ENCODE measurements around the gene HTR4.

HTR4 gene

GRCh38 chr5:148445578-148445977 lies 208.7 kb downstream of the HTR4 start:
- H4K20me1 ChIP-seq (ENCODE audit: insufficient read depth, low read length) = no peaks in the 10 kb centered on the region
- H3K27me3 ChIP-seq (ENCODE audit: insufficient read depth, low read length, poor library complexity) = no peaks in the 10 kb centered on the region
- no peak overlapping the region for H3K4me3 ChIP-seq (ENCODE audit: low read depth in 1 of 2, low read length in 2 of 2)
- no peaks in the 10 kb centered on the region for H3K9me3 ChIP-seq (ENCODE audit: insufficient read depth, low read length, severe bottlenecking)
- H3K79me2 ChIP-seq (ENCODE audit: insufficient read depth, low read length) = no peaks in the 10 kb centered on the region
- no peak overlapping the region for H3K4me2 ChIP-seq (ENCODE audit: insufficient read depth, low read length)
- no peak overlapping the region for H3K27ac ChIP-seq (ENCODE audit: low read length)
- DNase-seq = no peak
- TF ChIP-seq EZH2 (IDR thresholded peaks at IDR 0.05; ENCODE audit: borderline replicate concordance, low read depth, low read length, severe bottlenecking) = no peak
- no peaks in the 10 kb centered on the region for H3K4me1 ChIP-seq (ENCODE audit: insufficient read depth, low read length)
- peaks cover 21% of the 10 kb centered on the region for H3K36me3 ChIP-seq (ENCODE audit: insufficient read depth, low read length)
- H3K9ac ChIP-seq (ENCODE audit: low read depth, low read length) = no peak overlapping the region
- H2AFZ ChIP-seq (ENCODE audit: low read depth, low read length) = no peak overlapping the region
- no peak for ATAC-seq (ENCODE audit: insufficient read depth, low read depth)

GRCh38 chr5:148443998-148444397 lies 210.3 kb downstream of the HTR4 start:
- Histone ChIP-seq H3K79me2 (ENCODE audit: insufficient read depth, low read length) (no peaks in the 10 kb centered on the region), H3K4me2 (ENCODE audit: insufficient read depth, low read length) (no peak overlapping the region), H2AFZ (ENCODE audit: low read depth, low read length) (no peak overlapping the region), H3K9ac (ENCODE audit: low read depth, low read length) (no peak overlapping the region), H3K27me3 (ENCODE audit: insufficient read depth, low read length, poor library complexity) (no peaks in the 10 kb centered on the region), H3K27ac (ENCODE audit: low read length) (no peak overlapping the region), H3K36me3 (ENCODE audit: insufficient read depth, low read length) (peaks cover 37% of the 10 kb centered on the region), H4K20me1 (ENCODE audit: insufficient read depth, low read length) (no peaks in the 10 kb centered on the region), H3K9me3 (ENCODE audit: insufficient read depth, low read length, severe bottlenecking) (no peaks in the 10 kb centered on the region), H3K4me3 (ENCODE audit: low read depth in 1 of 2, low read length in 2 of 2) (no peak overlapping the region), H3K4me1 (ENCODE audit: insufficient read depth, low read length) (no peaks in the 10 kb centered on the region)
- DNase-seq (peak; percentile 46), ATAC-seq (ENCODE audit: insufficient read depth, low read depth) (peak; percentile 88)
- peak; percentile 78 for TF ChIP-seq CTCF (IDR thresholded peaks at IDR 0.05; ENCODE audit: borderline replicate concordance, extremely low read depth, low read length, poor library complexity, severe bottlenecking)
- TF ChIP-seq EZH2 (IDR thresholded peaks at IDR 0.05; ENCODE audit: borderline replicate concordance, low read depth, low read length, severe bottlenecking) = no peak

- Histone ChIP-seq H3K4me1 (ENCODE audit: insufficient read depth, low read length) (no peaks in the 10 kb centered on the region), H3K27me3 (ENCODE audit: insufficient read depth, low read length, poor library complexity) (no peaks in the 10 kb centered on the region), H3K4me2 (ENCODE audit: insufficient read depth, low read length) (no peak overlapping the region), H3K9ac (ENCODE audit: low read depth, low read length) (no peak overlapping the region), H2AFZ (ENCODE audit: low read depth, low read length) (no peak overlapping the region), H3K36me3 (ENCODE audit: insufficient read depth, low read length) (peaks cover 45% of the 10 kb centered on the region), H3K9me3 (ENCODE audit: insufficient read depth, low read length, severe bottlenecking) (no peaks in the 10 kb centered on the region), H3K79me2 (ENCODE audit: insufficient read depth, low read length) (no peaks in the 10 kb centered on the region), H3K4me3 (ENCODE audit: low read depth in 1 of 2, low read length in 2 of 2) (no peak overlapping the region), H4K20me1 (ENCODE audit: insufficient read depth, low read length) (no peaks in the 10 kb centered on the region), H3K27ac (ENCODE audit: low read length) (no peak overlapping the region)
- DNase-seq = no peak
- no peak for TF ChIP-seq EZH2 (IDR thresholded peaks at IDR 0.05; ENCODE audit: borderline replicate concordance, low read depth, low read length, severe bottlenecking)
- no peak for TF ChIP-seq CTCF (IDR thresholded peaks at IDR 0.05; ENCODE audit: borderline replicate concordance, extremely low read depth, low read length, poor library complexity, severe bottlenecking)
- ATAC-seq (ENCODE audit: insufficient read depth, low read depth) = no peak
These were observed 211.1 kb downstream of the HTR4 start for GRCh38 chr5:148443241-148443640.

- H3K79me2 ChIP-seq (ENCODE audit: insufficient read depth, low read length) = no peaks in the 10 kb centered on the region
- no peak for DNase-seq
- no peaks in the 10 kb centered on the region for H3K4me1 ChIP-seq (ENCODE audit: insufficient read depth, low read length)
- H3K9ac ChIP-seq (ENCODE audit: low read depth, low read length) = no peak overlapping the region
- peaks cover 80% of the 10 kb centered on the region for H3K36me3 ChIP-seq (ENCODE audit: insufficient read depth, low read length)
- no peak overlapping the region for H3K27ac ChIP-seq (ENCODE audit: low read length)
- no peaks in the 10 kb centered on the region for H3K27me3 ChIP-seq (ENCODE audit: insufficient read depth, low read length, poor library complexity)
- no peak overlapping the region for H2AFZ ChIP-seq (ENCODE audit: low read depth, low read length)
- no peak overlapping the region for H3K4me2 ChIP-seq (ENCODE audit: insufficient read depth, low read length)
- H3K9me3 ChIP-seq (ENCODE audit: insufficient read depth, low read length, severe bottlenecking) = no peaks in the 10 kb centered on the region
- no peak for ATAC-seq (ENCODE audit: insufficient read depth, low read depth)
- TF ChIP-seq EZH2 (IDR thresholded peaks at IDR 0.05; ENCODE audit: borderline replicate concordance, low read depth, low read length, severe bottlenecking) (no peak), CTCF (IDR thresholded peaks at IDR 0.05; ENCODE audit: borderline replicate concordance, extremely low read depth, low read length, poor library complexity, severe bottlenecking) (no peak)
- H3K4me3 ChIP-seq (ENCODE audit: low read depth in 1 of 2, low read length in 2 of 2) = no peak overlapping the region
- H4K20me1 ChIP-seq (ENCODE audit: insufficient read depth, low read length) = no peaks in the 10 kb centered on the region
These were observed 215.4 kb downstream of the HTR4 start for GRCh38 chr5:148438933-148439332.
